ENCODE data around the gene TNNC1.
A peak's percentile ranks its signal among the peaks of the same experiment; 100 is the strongest.

The TNNC1 gene

DNA sequence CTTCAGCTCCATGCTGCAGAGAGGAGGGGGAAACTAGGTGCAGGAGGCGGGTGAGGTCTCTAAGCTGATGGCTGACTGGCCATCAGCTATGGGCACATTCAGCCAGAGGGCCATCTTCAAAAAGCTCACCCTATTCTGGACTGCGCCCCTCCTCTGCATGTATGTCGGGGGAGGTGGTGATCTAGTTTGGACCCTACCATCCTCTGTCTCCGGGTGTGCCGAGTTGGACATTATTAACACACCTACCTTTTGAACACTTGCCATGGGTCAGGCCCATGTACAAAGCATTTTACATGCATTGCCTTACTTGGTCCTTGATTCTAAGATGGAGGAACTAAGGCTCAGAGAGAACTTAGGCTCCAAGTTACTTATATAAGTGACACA is 3.0 kb upstream of the TNNC1 start:
- DNase-seq: no peak

DNA sequence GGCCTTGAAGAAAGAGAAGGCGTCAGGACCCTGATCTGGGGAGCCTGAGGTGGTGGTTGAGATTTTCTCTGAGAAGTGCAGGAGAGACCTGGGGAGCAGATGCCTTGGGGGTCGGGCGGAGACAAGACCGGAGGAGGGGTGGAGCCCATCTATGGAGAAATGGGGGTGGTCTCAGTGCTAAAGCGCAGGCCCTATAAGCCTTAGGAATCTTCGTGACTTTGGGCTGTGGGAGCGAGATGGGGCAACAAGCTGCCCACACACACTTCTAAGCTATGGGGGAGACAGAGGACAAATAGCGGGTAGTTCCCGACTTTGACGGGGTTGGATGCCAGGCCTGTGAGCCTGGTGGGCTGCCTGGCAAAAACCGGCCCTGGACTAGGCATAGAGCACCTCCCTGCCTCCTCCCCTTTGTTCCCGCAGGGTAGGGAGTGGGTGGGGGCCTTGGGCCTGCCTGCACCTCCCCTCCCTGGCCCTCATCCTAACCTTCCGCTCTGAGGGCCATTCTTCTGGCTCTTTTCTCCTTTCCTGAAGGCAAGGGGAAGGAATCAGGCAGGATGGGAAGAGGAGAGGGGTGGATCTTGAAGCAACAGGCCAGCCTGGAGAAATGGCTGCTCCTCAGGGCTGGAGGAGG is 2.4 kb upstream of the TNNC1 start:
- DNase-seq: no peak

DNA sequence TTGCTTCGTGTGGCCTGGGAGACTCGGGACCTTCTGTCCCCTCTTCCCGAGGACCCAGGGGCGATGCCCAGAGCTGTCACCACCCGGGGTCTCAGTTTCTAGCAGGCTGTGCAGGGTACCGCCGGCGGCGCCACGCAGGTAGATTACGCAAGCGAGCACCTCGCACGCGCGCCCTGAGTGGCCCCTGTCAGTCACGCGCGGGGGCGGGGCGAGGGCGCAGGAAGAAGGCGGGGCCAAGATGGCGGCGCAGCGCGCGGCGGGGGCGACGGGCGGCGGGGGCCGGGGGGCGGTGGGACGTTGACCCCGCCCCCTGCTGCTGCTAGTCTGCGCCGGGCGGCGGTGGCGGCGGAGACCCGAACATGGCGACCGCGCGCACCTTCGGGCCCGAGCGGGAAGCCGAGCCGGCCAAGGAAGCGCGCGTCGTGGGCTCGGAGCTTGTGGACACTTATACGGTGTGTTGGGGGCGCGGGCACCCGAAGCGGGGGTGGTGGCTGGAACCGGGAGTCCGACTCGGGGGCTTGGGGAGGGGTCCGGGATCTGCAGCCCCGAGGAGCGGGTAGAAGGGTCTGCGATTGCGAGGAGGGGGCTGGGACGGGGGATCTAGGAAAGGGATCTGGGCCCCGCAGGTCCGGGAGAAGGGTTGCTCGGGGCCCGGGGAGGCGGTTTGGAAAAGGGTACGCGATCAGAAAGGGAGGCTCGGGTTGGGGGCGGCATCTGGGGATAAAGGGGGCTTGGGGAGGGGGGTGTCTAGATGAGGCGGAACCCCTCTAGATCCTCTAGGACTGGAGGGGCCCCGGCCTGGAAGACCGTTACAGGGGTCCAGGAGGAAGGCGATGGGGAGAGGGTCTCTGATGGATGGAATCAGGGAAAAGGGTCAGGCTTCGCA is 1.7 kb upstream of the TNNC1 start, which contains the start of gene NISCH:
TSS of gene NISCH (plus strand) at position 322 of the 886 bp plus-strand sequence. CDS start at position 360, 38 bp downstream.
- peak; percentile 98 for DNase-seq

DNA sequence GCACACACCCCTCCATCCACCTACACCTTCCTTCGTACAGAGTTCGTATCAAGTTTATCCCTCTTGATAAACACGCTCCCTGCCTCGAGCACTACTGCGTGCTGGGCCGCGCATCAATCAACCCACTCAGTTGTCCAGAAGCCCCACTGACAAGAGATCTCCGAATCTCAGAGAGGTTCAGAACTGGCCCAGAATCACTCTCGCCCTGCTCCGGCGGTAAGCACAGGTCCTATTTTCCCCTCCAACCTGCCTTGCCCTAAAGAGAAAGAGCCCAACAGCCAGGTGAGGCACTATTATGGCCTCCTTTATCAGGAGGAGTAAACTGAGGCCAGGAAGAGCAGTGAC is 1.1 kb upstream of the TNNC1 start:
- no peak for DNase-seq

DNA sequence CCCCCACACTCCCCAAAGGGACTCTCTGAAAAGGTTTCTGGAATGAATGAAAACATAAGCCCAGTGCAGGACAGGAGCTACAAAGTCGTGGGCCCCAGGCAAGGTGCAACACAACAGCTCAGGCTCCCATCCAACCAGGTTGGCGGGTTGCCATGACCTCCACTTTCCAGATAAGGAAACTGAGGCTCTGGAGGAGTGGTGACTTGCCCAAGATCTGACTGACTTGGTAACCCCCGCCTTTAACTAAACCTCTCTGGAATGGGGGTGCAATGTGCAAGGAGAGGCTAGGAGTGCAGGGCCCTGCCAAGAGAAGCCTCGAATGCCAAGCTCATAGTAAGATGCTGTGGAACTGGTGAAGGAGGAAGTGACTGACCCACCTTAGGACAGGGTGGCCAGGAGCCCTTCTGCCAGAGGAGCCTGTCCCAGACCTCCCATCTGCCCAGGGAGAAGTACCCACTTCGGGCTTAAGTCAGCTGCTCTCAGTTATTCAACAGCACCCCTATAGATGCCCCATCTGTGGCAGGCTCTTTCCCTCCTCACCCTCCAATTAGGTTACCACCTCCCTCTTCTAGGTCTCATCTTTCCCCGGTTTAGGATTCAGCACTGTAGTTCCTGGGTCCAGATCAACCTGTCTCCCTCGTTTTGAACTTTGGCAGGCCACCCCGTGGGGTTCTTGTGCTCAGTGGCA is 553 bp upstream of the TNNC1 start:
- DNase-seq: no peak

DNA sequence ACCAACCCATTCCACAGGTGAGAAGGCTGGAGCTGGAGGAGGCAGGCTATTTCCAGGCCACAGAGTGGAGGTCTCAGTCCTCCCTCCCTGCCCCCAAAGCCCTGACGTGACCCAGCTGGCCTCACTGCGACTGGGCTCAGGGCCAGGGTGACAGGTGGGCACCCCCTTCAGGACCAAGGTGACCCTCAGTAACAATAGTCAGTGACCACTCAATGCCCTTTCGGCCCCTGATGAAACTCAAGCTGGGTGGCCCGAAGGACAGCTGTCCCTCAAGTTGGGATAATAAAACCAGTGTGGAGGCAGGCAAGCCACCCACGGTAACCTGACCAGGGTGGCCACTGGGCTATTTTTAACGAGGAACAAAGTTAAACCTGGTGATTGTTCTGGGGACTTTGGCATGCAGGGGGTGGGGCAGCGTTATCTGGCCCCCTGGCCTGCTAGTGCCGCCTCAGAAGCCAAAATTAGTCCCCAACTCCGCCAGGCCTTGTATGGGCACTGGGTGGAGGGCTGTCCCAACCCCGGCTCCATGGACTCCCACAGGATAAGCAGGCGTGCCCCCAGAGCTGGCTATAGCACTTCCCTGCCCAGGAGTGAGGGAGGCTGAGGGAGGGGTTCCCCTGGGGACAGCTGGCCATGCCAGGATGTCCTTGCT is 1.1 kb downstream of the TNNC1 start:
- no peak for DNase-seq

DNA sequence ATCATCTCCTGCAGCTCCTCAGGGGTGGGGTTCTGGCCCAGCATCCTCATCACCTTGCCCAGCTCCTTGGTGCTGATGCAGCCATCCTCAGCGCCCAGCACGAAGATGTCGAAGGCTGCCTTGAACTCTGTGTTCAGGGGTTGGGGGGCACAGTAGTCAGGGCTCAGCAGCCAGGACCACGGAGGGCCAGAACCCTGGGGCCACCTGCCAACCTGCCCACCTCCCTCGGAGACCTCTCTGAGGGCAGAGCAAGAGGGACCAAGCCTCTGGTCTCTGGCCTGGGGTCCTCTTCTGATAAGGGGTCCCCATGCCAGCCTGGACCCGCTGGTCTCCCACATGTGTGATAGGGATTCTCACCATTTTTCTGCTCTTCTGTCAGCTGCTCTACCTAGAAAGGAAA is 1.7 kb downstream of the TNNC1 start:
- DNase-seq: no peak

DNA sequence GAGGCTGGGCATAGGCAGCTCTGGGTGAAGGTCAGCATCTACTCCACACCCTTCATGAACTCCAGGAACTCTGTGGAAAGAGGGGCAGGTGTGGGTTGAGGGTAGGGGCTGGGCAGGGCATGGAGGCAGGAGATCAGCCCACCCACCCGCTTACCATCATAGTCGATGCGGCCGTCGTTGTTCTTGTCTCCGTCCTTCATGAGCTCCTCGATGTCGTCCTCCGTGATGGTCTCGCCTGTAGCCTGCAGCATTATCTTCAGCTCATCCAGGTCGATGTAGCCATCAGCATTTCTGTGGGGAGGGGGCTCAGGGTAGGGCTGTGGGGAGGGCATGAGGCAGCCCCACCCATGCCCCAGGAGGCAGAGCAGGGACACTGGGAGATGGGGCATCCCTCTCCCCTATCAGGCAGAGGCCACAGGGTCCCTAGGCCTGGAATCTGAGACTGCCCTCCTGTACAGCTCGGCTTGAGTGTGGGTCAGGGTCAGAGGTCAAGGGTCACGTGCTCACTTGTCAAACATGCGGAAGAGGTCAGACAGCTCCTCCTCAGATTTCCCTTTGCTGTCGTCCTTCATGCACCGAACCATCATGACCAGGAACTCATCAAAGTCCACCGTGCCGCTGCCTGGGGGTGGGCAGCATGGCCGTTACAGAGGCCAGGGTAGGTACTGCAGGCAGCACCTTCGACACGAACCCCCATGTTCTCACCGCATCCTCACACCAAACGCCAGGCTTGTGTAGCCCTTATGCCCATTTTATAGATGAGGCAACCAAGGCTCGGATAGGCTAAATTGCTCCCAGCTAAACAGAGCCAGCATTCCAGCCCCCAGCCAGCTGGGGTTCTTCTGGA is 2.4 kb downstream of the TNNC1 start:
- DNase-seq: no peak

DNA sequence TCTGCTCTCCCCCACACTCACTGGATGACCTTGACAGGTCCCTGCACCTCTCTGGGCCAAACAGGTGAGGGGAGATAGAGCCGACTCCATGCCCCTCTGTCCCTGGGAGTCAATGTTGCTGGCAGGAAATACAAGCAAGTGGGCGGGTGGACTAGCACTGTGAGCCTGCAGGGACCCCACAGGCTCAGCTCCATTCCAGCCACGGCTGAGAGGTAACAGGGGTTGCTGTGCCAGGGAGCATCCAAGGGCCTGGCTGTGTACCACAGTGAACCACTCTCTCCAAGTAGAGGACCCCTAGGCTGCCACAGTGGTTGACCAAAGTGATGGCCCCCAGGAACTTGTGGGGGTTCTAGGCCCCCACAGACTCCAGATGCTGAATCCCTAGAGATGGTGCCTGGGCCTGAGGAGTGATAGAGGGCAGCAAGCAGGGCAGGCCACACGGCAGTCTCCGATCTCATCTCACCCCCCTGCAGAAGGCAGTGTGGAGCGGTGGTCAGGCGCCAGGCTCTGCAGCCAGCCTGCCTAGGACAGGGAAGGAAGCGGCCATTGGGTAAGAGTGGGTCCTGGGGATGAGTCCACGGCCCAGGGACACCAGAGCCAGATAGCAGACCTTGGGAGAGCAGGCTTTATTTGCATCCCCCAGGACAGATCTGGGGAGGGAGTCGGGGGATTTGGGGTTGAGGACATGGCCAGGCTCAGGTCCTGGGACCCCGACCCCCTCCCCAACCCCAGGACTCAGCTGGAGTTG is 3.2 kb downstream of the TNNC1 start:
- no peak for DNase-seq

DNA sequence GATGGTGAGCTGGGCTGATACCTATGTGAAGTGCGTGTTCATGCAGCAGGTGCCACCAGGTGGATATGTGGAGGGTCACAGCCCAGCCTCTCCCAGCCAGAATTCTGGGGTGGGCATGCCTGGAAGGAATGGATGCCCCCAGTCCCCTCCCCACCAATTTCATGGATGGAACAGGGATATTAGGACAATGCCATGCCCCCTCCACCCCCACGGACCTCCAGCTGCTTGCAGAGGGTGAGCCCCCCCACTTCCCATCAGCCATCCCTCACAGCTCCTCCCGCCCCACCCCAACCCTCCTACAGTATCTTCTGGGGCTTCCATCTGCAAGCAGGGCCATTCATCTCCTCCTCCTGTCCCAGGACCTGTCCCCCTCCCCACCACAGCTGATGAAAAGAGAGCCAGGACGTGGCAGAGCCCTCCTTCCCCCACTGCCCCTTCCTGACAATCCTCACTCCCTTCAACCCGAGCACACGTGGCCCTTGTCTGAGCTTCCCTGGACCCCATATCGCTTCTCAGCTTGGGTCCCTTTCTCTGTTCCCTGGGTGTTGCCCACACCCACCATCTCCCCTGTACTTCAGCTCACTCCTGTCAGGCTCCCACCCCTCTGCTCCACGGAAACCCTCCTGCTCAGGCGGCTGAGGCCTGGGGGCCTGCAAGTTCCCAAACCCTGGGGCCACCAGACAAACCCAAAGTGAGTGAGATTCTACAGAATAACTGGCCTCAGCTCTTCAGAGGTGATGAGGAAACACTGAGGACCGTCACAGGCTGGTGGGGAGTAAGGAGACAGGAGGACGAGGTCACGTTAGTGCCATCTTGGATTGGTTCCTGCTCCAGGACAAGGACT is 6.1 kb downstream of the TNNC1 start:
- no peak for DNase-seq

DNA sequence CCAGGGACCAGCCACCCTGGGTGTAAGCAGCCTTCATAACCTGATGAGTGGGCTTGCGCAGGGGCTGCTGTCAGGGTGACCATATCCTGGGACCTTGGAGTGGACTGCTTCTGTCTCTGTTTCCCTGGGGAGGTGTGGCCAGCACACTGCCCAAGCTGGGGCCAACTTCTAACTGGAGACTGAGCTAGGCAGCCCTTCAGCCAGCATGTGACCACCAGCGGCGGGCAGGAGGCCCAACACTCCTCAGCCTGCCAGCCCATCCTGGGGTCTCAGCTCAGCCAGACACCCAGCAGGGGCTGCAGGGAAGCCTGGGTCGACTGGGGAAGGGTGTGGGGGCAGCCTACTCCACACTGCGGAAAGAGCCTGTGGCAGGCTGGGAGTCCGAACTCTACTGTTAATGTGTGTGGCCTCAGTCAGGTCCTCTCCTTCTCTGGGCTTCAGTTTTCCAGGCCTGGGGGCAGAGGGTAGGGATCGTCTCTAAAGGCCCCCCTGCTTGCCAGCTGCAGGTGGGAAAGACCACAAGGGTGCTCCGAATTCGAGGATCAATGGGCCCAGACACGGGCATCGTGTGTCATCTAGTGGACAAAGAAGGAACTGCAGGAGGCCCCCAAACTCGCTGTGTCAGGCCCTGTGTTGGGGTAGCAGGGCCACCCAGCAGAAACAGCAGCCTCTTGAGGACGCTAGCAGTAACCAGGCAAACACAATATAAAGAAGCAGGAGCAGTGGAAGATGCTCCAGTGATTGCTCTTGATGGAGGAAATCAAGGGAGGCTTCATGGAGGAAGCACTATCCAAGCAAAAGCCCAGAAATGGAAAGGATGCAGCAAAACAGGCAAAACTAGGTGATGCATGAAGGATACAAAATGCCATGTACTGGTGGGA is 7.0 kb downstream of the TNNC1 start:
- DNase-seq: peak; percentile 76

DNA sequence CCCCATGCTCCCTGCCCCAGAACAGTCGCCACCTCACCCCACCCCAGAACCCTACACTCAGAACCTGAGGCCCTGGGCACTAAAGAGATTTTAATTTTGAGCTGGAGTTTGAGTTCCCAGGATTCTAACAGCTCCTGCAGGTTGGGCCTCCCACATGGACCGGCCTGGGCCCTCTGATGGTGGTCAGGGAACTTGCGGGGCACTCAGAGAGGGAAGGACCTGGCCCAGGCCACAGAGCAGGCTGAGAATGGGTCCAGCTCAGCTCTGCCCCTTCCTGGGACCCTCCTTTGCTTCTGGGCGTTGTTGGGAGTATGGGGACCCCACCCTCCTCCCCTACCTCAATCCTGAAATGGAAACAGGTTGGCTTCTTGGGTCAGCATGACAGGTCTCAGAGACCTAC is 7.8 kb downstream of the TNNC1 start:
- DNase-seq: no peak

DNA sequence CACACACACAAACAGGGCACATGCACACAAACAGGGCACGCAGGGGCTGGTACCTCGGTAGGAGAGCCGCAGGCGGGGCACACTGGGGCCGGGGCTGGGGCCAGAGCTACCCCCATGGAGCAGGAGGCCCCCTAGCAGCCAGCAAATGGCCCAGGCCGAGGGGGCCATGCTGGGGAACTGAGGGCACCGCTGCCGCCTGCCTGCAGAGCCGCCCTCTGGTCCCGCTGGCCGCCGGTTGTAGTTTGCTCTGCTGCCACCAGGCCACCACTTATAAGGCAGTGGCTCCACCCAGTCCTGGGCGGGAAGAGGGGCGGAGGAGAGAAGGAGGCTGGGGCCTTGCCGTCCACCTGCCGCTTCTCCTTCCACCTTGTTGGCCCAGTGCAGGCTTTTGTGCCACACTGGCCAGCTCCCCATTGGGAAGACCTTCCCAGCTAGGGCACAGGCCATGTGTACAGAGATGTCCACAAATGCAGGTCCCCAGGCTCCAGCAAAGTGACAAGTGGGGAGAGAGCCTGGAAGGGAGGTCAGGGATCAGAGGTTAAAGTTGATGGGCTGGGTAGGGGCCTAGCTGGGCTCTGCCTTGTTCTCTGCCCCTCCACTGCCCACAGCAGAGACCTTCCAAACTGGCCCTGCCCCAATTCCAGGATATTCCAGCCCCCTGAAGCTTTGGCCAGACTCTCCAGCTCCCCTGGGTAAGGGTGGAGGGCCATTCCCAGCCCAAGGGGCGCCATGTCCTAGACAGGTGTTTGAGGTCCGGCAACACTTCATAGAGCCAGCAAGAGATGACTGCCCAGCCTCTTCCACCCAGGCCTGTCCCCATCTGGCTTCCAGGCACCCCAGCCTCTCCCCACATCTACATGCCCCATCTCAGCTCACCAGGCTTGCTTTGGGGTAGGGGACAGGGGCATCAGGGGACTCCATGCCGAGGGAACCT is 8.7 kb downstream of the TNNC1 start, which contains the start of gene SEMA3G:
TSS of gene SEMA3G (minus strand) at position 244 of the 934 bp plus-strand sequence. CDS start at position 168, 76 bp downstream.
- peak; percentile 74 for DNase-seq

DNA sequence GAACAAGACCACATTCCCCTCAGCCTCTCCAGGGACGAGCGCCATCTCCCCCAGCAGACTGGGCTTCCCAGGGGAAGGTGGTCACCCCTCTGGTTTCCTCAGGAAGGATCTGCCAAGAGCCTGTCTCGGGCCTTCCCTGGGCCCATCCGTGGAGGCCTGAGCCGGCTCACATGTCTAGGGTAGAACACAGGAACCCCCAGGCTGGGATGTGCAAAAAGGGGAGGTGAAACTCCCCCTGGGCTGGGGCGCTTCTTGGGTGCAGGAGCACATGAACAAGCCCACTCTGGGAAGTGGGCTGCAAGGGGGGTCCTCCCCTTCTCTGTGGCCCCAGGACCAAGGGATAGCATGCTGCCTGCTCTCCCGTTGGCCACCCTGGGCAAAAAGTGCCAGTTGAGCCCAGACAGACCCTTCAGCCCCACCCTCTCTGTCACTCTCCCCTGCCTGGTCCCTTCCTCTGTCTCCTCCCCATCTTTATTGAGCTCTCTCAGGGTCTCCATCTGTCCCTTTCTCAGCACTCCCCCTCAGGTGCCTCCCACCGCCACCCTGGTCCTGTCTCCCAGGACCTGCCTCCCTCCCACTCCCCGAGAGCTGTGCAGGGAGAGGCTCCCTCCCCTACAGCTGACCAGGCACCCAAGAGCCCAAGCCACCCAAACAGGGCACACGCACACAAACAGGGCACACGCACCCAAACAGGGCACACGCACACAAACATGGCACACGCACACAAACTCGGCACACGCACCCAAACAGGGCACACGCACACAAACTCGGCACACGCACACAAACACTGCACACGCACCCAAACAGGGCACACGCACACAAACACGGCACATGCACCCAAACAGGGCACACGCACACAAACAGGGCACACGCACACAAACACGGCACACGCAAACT is 9.8 kb downstream of the TNNC1 start:
- no peak for DNase-seq

DNA sequence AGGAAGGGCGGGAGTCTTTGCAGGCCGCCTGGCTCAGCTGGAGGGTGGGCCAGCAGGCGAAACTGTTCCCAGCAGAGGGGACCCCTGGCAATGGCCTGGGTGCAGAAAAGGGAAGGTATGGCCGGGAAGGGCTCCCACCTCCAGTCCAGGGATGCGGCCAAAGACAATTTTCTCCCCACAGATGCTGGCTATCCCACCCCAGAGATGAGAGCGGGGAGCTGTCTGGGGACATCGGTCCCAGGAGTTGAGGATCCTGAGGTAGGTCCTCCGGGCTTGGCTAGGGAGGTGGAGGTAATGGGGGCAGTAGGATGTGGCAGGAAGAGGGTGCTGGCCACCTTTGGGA is 10.6 kb downstream of the TNNC1 start:
- DNase-seq: no peak

DNA sequence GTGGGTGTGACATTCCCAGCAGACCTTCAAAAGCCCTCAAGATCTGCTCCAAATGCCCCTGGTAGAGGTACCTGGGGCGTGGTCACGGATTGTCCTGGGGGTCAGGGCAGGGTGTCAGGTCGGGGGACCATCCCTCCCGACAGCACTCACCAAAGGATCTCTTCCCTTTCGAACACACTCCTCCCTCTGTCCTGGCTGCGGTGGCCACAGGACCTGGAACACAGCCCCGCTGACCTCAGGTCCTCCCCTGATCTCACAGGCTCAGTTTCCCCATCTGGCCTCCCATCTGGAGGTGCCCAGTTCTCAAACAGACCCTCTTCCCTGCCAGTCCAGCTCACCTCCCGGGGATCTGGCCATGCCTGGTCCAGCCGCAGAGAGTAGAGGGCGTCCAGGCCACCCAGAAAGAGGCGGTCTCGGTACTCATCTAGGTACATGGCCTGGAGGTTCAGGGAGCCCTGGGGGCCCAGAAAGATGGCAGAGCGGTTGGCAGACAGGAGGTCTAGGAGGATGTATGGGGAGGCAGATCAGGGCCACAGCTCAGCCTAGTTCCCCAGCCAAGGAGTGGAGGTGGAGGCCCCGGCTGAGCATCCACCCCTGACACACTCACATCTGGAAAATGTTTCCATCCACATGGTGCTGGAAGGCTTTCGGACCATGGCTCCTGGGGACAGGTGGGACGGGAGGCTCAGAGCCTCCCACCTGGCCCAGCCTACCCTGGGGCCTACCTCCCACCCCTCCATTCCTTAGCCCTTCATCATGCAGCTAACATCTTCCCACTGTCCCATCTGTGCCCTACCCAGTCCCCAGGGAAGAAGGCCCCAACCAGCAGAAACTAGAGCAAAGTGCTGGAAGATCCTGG is 11.2 kb downstream of the TNNC1 start:
- no peak for DNase-seq
